Renal cortical epithelial cell (primary cell): ENCODE measurements around the gene ABCB11. TPM values are rescaled to one million over a fixed set of nuclear protein-coding genes. Genes with fewer than 3 reads are reported as not detected.
A peak's percentile ranks its signal among the peaks of the same experiment; 100 is the strongest.
"Not testable (repeated sequence)": the region's sequence is repeated elsewhere in the genome, so short reads cannot be mapped to it uniquely, and the experiment has no call there.

ENCODE experiments used
- DNase-seq: peaks from one replicate; pipeline ENCODE4 v3.0.0-alpha.2; 2011; ENCODE audit warnings: low read depth
- total RNA-seq: library from RNA; depleted of rRNA; stranded (reverse); fragments of >200 nt; gene quantifications from 2 replicates; pipeline ENCODE4 v1.2.3, GENCODE V29; 2014

ABCB11 gene
- total RNA-seq: not detected in 2 replicates

- no peak for DNase-seq
These were observed at the start of gene ABCB11 for GRCh38 chr2:169031202-169031601. Gene ABCB11 (minus strand): TSS chr2:169031324. CDS start chr2:169018125, 13,199 bp downstream.

GRCh38 chr2:169080250-169081069 is 49.3 kb upstream of the ABCB11 start:
- DNase-seq: peak; percentile 78

GRCh38 chr2:169077674-169078240 is 46.6 kb upstream of the ABCB11 start:
- DNase-seq: peak; percentile 20

- DNase-seq: peak; percentile 99
These were observed 43.0 kb upstream of the ABCB11 start for GRCh38 chr2:169073963-169074751.

- DNase-seq: peak; percentile 64
These were observed 42.3 kb upstream of the ABCB11 start for GRCh38 chr2:169073211-169073962.

- DNase-seq: peak; percentile 13
These were observed 41.2 kb upstream of the ABCB11 start for GRCh38 chr2:169072163-169072925.

- DNase-seq: peak; percentile 9
These were observed 40.3 kb upstream of the ABCB11 start for GRCh38 chr2:169071455-169071854.

- no peak for DNase-seq
These were observed 38.7 kb upstream of the ABCB11 start for GRCh38 chr2:169069833-169070232.

GRCh38 chr2:169069341-169069740 is 38.2 kb upstream of the ABCB11 start, which contains the start of gene DHRS9:
Gene DHRS9 (plus strand): TSS chr2:169069563. CDS start chr2:169081582, 12,019 bp downstream.
- peak; percentile 97 for DNase-seq

- DNase-seq: no peak
These were observed 35.8 kb upstream of the ABCB11 start for GRCh38 chr2:169066897-169067296.

- no peak for DNase-seq
These were observed 34.9 kb upstream of the ABCB11 start for GRCh38 chr2:169065864-169066517.

- no peak for DNase-seq
These were observed 34.3 kb upstream of the ABCB11 start for GRCh38 chr2:169065422-169065821.

GRCh38 chr2:169064199-169064598 is 33.1 kb upstream of the ABCB11 start:
- DNase-seq: not testable (repeated sequence)

- DNase-seq: not testable (repeated sequence)
These were observed 23.5 kb upstream of the ABCB11 start for GRCh38 chr2:169054575-169054974.

- no peak for DNase-seq
These were observed 19.5 kb upstream of the ABCB11 start for GRCh38 chr2:169050476-169051240.

GRCh38 chr2:169049142-169049541 is 18.0 kb upstream of the ABCB11 start:
- no peak for DNase-seq

GRCh38 chr2:169047256-169048250 is 16.4 kb upstream of the ABCB11 start:
- no peak for DNase-seq

GRCh38 chr2:169046440-169047151 is 15.5 kb upstream of the ABCB11 start:
- DNase-seq: no peak
